ENCODE data around the gene TMC7.

- TF ChIP-seq EP300 (IDR thresholded peaks at IDR 0.05; ENCODE audit: borderline replicate concordance in 1 of 2, low read depth in 2 of 2, low read length in 2 of 2) (no peak), POLR2AphosphoS5 (IDR thresholded peaks at IDR 0.05; ENCODE audit: low read depth, low read length) (no peak), CHD2 (IDR thresholded peaks at IDR 0.05; ENCODE audit: low read length) (no peak), ASH2L (IDR thresholded peaks at IDR 0.05; ENCODE audit: low read length) (no peak), POLR2A (IDR thresholded peaks at IDR 0.05; ENCODE audit: control extremely low read depth in 1 of 2, low read depth in 2 of 2, low read length in 2 of 2) (no peak), SP1 (IDR thresholded peaks at IDR 0.05; ENCODE audit: low read depth, low read length) (no peak), E2F6 (IDR thresholded peaks at IDR 0.05) (no peak), CREB1 (IDR thresholded peaks at IDR 0.05) (no peak), TBP (IDR thresholded peaks at IDR 0.05; ENCODE audit: low read depth, low read length) (no peak), ZNF274 (IDR thresholded peaks at IDR 0.05; ENCODE audit: borderline replicate concordance, extremely low read depth, low read length) (no peak)
- TF ChIP-seq, protein P1, sequence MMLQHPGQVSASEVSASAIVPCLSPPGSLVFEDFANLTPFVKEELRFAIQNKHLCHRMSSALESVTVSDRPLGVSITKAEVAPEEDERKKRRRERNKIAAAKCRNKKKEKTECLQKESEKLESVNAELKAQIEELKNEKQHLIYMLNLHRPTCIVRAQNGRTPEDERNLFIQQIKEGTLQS (IDR thresholded peaks at IDR 0.05; ENCODE audit: insufficient read depth, low read depth, low read length), result no peak
- TF ChIP-seq, protein P2, sequence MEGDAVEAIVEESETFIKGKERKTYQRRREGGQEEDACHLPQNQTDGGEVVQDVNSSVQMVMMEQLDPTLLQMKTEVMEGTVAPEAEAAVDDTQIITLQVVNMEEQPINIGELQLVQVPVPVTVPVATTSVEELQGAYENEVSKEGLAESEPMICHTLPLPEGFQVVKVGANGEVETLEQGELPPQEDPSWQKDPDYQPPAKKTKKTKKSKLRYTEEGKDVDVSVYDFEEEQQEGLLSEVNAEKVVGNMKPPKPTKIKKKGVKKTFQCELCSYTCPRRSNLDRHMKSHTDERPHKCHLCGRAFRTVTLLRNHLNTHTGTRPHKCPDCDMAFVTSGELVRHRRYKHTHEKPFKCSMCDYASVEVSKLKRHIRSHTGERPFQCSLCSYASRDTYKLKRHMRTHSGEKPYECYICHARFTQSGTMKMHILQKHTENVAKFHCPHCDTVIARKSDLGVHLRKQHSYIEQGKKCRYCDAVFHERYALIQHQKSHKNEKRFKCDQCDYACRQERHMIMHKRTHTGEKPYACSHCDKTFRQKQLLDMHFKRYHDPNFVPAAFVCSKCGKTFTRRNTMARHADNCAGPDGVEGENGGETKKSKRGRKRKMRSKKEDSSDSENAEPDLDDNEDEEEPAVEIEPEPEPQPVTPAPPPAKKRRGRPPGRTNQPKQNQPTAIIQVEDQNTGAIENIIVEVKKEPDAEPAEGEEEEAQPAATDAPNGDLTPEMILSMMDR (IDR thresholded peaks at IDR 0.05; ENCODE audit: control extremely low read depth in 1 of 3, insufficient read depth in 1 of 3, low read depth in 1 of 3, low read length in 3 of 3), result no peak
- TF ChIP-seq, protein P3, sequence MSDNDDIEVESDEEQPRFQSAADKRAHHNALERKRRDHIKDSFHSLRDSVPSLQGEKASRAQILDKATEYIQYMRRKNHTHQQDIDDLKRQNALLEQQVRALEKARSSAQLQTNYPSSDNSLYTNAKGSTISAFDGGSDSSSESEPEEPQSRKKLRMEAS (IDR thresholded peaks at IDR 0.05), result no peak
- TF ChIP-seq, protein P4, sequence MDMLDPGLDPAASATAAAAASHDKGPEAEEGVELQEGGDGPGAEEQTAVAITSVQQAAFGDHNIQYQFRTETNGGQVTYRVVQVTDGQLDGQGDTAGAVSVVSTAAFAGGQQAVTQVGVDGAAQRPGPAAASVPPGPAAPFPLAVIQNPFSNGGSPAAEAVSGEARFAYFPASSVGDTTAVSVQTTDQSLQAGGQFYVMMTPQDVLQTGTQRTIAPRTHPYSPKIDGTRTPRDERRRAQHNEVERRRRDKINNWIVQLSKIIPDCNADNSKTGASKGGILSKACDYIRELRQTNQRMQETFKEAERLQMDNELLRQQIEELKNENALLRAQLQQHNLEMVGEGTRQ (IDR thresholded peaks at IDR 0.05; ENCODE audit: low read length), result no peak
These were observed 33.1 kb upstream of the TMC7 start for GRCh38 chr16:18950469-18951185.

Data from H1 (cell line).